WERI-Rb-1 (cell line): Measurements from ENCODE around the gene CTIF.

ENCODE experiments used
- DNase-seq: peaks from one replicate; pipeline ENCODE4 v3.0.0-alpha.2; 2020
- H3K27ac ChIP-seq: fragments of 250-450 bp; sonication (Bioruptor Pico); 2 replicates; pipeline ENCODE4 v1.5.1; 2020; ENCODE audit warnings: mild to moderate bottlenecking, moderate library complexity
- H3K27me3 ChIP-seq: fragments of 250-450 bp; sonication (Bioruptor Pico); 2 replicates; pipeline ENCODE4 v1.5.1; 2021; ENCODE audit warnings: mild to moderate bottlenecking, low read depth, moderate library complexity; ENCODE audit not compliant: insufficient read depth, severe bottlenecking
- H3K36me3 ChIP-seq: fragments of 250-450 bp; sonication (Bioruptor Pico); 2 replicates; pipeline ENCODE4 v1.5.1; 2020; ENCODE audit warnings: mild to moderate bottlenecking, moderate library complexity
- H3K4me3 ChIP-seq: 2 replicates; pipeline ENCODE4 v1.5.1; 2011; ENCODE audit warnings: low read depth, mild to moderate bottlenecking, control low read depth, low read length
- H3K9me3 ChIP-seq: fragments of 250-450 bp; sonication (Bioruptor Pico); 2 replicates; pipeline ENCODE4 v1.5.1; 2021; ENCODE audit warnings: mild to moderate bottlenecking, moderate library complexity; ENCODE audit not compliant: severe bottlenecking
- TF ChIP-seq, protein P1 (sequence below): IDR thresholded peaks from 2 replicates; pipeline ENCODE4 v1.5.1; 2011; ENCODE audit warnings: low read depth, mild to moderate bottlenecking, control low read depth, inconsistent platforms, low read length

The CTIF gene

DNA sequence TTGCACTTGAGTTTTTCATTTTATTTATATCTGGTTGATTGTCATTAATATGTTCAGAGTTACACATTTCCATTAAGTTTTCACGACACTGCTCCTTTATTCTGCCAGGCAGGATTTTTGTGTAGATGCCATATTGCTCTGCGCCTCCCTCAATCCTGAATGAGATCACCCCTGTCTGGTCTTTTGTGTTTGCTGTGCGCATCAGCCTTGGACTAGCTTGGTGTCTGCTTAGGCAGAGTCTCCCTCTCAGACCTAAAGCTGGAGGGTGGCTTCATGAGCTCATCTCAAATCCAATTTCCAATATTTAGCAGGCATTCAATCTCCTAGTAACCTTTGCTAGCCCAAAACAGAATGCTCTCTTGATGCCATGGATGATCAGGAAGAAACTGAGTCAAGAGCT, 274.5 kb downstream of the CTIF start:
- TF ChIP-seq, protein P1, sequence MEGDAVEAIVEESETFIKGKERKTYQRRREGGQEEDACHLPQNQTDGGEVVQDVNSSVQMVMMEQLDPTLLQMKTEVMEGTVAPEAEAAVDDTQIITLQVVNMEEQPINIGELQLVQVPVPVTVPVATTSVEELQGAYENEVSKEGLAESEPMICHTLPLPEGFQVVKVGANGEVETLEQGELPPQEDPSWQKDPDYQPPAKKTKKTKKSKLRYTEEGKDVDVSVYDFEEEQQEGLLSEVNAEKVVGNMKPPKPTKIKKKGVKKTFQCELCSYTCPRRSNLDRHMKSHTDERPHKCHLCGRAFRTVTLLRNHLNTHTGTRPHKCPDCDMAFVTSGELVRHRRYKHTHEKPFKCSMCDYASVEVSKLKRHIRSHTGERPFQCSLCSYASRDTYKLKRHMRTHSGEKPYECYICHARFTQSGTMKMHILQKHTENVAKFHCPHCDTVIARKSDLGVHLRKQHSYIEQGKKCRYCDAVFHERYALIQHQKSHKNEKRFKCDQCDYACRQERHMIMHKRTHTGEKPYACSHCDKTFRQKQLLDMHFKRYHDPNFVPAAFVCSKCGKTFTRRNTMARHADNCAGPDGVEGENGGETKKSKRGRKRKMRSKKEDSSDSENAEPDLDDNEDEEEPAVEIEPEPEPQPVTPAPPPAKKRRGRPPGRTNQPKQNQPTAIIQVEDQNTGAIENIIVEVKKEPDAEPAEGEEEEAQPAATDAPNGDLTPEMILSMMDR, result no peak
- peaks cover 7% of the 10 kb centered on the region for H3K36me3 ChIP-seq
- DNase-seq, result peak; percentile 1
- no peaks in the 10 kb centered on the region for H3K27me3 ChIP-seq
- no peaks in the 10 kb centered on the region for H3K9me3 ChIP-seq
- H3K27ac ChIP-seq, result no peak overlapping the region
- no peak overlapping the region for H3K4me3 ChIP-seq

- H3K9me3 ChIP-seq, result no peaks in the 10 kb centered on the region
- H3K27ac ChIP-seq, result no peak overlapping the region
- DNase-seq, result peak; percentile 2
- peaks cover 7% of the 10 kb centered on the region for H3K36me3 ChIP-seq
- H3K27me3 ChIP-seq, result no peaks in the 10 kb centered on the region
- H3K4me3 ChIP-seq, result no peak overlapping the region
- TF ChIP-seq, protein P1, result no peak
These were observed 275.1 kb downstream of the CTIF start for GRCh38 chr18:48813833-48814489.

GRCh38 chr18:48814490-48815178, 275.8 kb downstream of the CTIF start:
- H3K4me3 ChIP-seq, result no peak overlapping the region
- H3K36me3 ChIP-seq, result peaks cover 8% of the 10 kb centered on the region
- H3K27ac ChIP-seq, result no peak overlapping the region
- no peaks in the 10 kb centered on the region for H3K27me3 ChIP-seq
- DNase-seq, result peak; percentile 2
- TF ChIP-seq, protein P1, result no peak
- no peaks in the 10 kb centered on the region for H3K9me3 ChIP-seq

GRCh38 chr18:48815179-48815515, 276.3 kb downstream of the CTIF start:
- Histone ChIP-seq H3K4me3 (no peak overlapping the region), H3K27ac (no peak overlapping the region), H3K36me3 (peaks cover 9% of the 10 kb centered on the region), H3K27me3 (no peaks in the 10 kb centered on the region), H3K9me3 (no peaks in the 10 kb centered on the region)
- TF ChIP-seq, protein P1, result no peak
- DNase-seq, result no peak

DNA sequence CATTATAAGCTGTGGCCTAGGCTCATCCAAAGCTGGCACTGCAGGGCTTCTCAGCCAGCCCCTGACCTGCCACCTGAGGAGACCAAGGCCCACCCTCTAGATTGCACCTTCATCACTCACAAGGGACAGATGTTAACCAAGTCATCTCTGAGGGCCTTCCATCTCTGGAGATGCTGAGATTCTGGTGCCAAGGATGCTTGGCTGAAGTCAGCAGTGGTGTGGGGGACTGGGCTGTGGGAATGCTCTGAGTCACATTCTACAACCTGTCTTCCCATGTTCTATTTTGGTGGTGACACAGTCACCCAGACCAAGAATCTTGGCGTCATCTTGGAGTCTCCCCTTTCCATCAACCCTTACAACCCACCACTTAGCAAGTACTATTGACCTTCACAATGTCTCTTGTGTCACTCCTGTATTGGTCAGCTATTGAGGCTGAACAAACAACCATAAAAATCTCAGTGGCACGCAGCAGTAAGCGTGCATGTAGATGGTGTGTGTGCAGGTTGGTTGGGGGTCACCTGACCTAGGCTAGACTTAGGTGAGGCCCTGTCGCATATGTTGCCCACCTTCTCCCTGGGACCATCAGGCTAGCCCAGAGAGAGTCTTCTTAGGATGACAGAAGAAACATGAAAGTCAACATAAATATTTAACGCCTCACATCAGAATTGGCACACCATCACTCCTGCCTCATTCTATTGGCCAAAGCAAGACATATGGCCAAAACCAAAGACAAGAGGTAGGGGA, 276.9 kb downstream of the CTIF start:
- Histone ChIP-seq H3K27ac (no peak overlapping the region), H3K27me3 (no peaks in the 10 kb centered on the region), H3K9me3 (no peaks in the 10 kb centered on the region), H3K36me3 (peaks cover 9% of the 10 kb centered on the region), H3K4me3 (no peak overlapping the region)
- peak; percentile 2 for DNase-seq
- TF ChIP-seq, protein P1, result no peak
